ENCODE data around the gene GATAD2A. TPM values are rescaled to one million over a fixed set of nuclear protein-coding genes. Genes with fewer than 3 reads are reported as not detected.

Gene GATAD2A
- total RNA-seq, 1 experiment from 2014 or later, result 126 TPM

DNA sequence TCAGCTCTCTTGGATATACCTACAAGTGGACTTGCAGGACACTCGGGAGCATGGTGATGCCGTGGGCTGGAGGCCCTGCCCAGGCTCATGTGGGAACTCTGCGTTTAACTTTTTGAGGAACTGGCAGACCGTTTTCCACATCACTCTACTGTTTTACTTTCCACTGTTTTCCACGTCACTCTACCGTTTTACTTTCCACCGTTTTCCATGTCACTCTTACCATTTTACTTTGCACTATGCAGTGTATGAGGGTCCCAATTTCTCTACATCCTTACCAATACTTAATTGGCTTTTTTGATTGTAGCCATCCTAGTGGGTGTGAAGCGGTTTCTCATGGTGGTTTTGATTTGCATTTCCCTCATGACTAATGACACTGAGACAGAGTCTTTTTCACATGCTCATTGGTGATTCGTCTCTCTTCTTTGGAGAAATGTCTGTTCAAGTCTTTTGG lies 40.5 kb downstream of the GATAD2A start:
- no peaks in the 10 kb centered on the region for H3K9me3 ChIP-seq
- intact Hi-C loops (cut with micrococcal nuclease; ENCODE audit: unreplicated experiment), result no loop called here
- BruUV-seq (replicated peaks), result no TSS peak
- H3K36me3 ChIP-seq (ENCODE audit: control insufficient read depth, insufficient read depth, low read length), result no peaks in the 10 kb centered on the region
- Mint-ChIP-seq H3K9me3 (ENCODE audit: unreplicated experiment) (no peaks in the 10 kb centered on the region), H3K27ac (ENCODE audit: unreplicated experiment) (peak overlapping the region; percentile 11), H3K27me3 (ENCODE audit: insufficient read depth, unreplicated experiment) (no peaks in the 10 kb centered on the region), H3K4me3 (ENCODE audit: unreplicated experiment) (no peak overlapping the region), H3K4me1 (ENCODE audit: low read depth, unreplicated experiment) (peaks cover 21% of the 10 kb centered on the region), H3K36me3 (ENCODE audit: insufficient read depth, unreplicated experiment) (peaks cover 41% of the 10 kb centered on the region)
- DNase-seq, result no peak
- TF ChIP-seq, protein P1, sequence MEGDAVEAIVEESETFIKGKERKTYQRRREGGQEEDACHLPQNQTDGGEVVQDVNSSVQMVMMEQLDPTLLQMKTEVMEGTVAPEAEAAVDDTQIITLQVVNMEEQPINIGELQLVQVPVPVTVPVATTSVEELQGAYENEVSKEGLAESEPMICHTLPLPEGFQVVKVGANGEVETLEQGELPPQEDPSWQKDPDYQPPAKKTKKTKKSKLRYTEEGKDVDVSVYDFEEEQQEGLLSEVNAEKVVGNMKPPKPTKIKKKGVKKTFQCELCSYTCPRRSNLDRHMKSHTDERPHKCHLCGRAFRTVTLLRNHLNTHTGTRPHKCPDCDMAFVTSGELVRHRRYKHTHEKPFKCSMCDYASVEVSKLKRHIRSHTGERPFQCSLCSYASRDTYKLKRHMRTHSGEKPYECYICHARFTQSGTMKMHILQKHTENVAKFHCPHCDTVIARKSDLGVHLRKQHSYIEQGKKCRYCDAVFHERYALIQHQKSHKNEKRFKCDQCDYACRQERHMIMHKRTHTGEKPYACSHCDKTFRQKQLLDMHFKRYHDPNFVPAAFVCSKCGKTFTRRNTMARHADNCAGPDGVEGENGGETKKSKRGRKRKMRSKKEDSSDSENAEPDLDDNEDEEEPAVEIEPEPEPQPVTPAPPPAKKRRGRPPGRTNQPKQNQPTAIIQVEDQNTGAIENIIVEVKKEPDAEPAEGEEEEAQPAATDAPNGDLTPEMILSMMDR (IDR thresholded peaks at IDR 0.05; ENCODE audit: insufficient read depth in 1 of 2, low read depth in 1 of 2, low read length in 1 of 2, severe bottlenecking in 1 of 2, unreplicated experiment in 1 of 2), result no peak
- ChIA-PET POLR2A (no interaction called here), CTCF (no interaction called here)
- H3K27me3 ChIP-seq (replicated peaks; ENCODE audit: control insufficient read depth, insufficient read depth, low read length), result no peaks in the 10 kb centered on the region
- H3K4me3 ChIP-seq (ENCODE audit: low read depth, low read length), result no peak overlapping the region
- H3K4me1 ChIP-seq, result no peaks in the 10 kb centered on the region

- POLR2A ChIA-PET, result no interaction called here
- CTCF ChIA-PET, result no interaction called here
- H3K4me3 ChIP-seq (ENCODE audit: low read depth, low read length), result no peak overlapping the region
- Mint-ChIP-seq H3K36me3 (ENCODE audit: insufficient read depth, unreplicated experiment) (peaks cover 41% of the 10 kb centered on the region), H3K27ac (ENCODE audit: unreplicated experiment) (peak overlapping the region; percentile 30), H3K27me3 (ENCODE audit: insufficient read depth, unreplicated experiment) (no peaks in the 10 kb centered on the region), H3K9me3 (ENCODE audit: unreplicated experiment) (no peaks in the 10 kb centered on the region), H3K4me3 (ENCODE audit: unreplicated experiment) (no peak overlapping the region), H3K4me1 (ENCODE audit: low read depth, unreplicated experiment) (peaks cover 21% of the 10 kb centered on the region)
- no peaks in the 10 kb centered on the region for H3K36me3 ChIP-seq (ENCODE audit: control insufficient read depth, insufficient read depth, low read length)
- TF ChIP-seq, protein P1 (IDR thresholded peaks at IDR 0.05; ENCODE audit: insufficient read depth in 1 of 2, low read depth in 1 of 2, low read length in 1 of 2, severe bottlenecking in 1 of 2, unreplicated experiment in 1 of 2), result no peak
- no peaks in the 10 kb centered on the region for H3K27me3 ChIP-seq (replicated peaks; ENCODE audit: control insufficient read depth, insufficient read depth, low read length)
- DNase-seq, result no peak
- intact Hi-C loops (cut with micrococcal nuclease; ENCODE audit: unreplicated experiment), result no loop called here
- no TSS peak for BruUV-seq (replicated peaks)
- H3K4me1 ChIP-seq, result no peaks in the 10 kb centered on the region
- no peaks in the 10 kb centered on the region for H3K9me3 ChIP-seq
These were observed 41.4 kb downstream of the GATAD2A start for GRCh38 chr19:19446655-19447437.

- TF ChIP-seq, protein P1 (IDR thresholded peaks at IDR 0.05; ENCODE audit: insufficient read depth in 1 of 2, low read depth in 1 of 2, low read length in 1 of 2, severe bottlenecking in 1 of 2, unreplicated experiment in 1 of 2), result no peak
- peaks cover 21% of the 10 kb centered on the region for H3K4me1 Mint-ChIP-seq (ENCODE audit: low read depth, unreplicated experiment)
- no peaks in the 10 kb centered on the region for H3K27me3 Mint-ChIP-seq (ENCODE audit: insufficient read depth, unreplicated experiment)
- CTCF ChIA-PET, result no interaction called here
- H3K4me1 ChIP-seq, result no peaks in the 10 kb centered on the region
- no peaks in the 10 kb centered on the region for H3K9me3 ChIP-seq
- H3K9me3 Mint-ChIP-seq (ENCODE audit: unreplicated experiment), result no peaks in the 10 kb centered on the region
- H3K36me3 ChIP-seq (ENCODE audit: control insufficient read depth, insufficient read depth, low read length), result no peaks in the 10 kb centered on the region
- no peak overlapping the region for H3K27ac Mint-ChIP-seq (ENCODE audit: unreplicated experiment)
- no TSS peak for BruUV-seq (replicated peaks)
- H3K4me3 Mint-ChIP-seq (ENCODE audit: unreplicated experiment), result no peak overlapping the region
- POLR2A ChIA-PET, result interaction anchor here (0.6 kb wide), 1 partner anchor 62 kb away, joined by 3 read pairs; no protein-coding TSS in a partner anchor
- no peak overlapping the region for H3K4me3 ChIP-seq (ENCODE audit: low read depth, low read length)
- DNase-seq, result no peak
- peaks cover 40% of the 10 kb centered on the region for H3K36me3 Mint-ChIP-seq (ENCODE audit: insufficient read depth, unreplicated experiment)
- H3K27me3 ChIP-seq (replicated peaks; ENCODE audit: control insufficient read depth, insufficient read depth, low read length), result no peaks in the 10 kb centered on the region
- intact Hi-C loops (cut with micrococcal nuclease; ENCODE audit: unreplicated experiment), result no loop called here
These were observed 42.2 kb downstream of the GATAD2A start for GRCh38 chr19:19447536-19448237.
